Activated CD8-positive, alpha-beta memory T cell treated with anti-CD3 and anti-CD28 coated beads for 48 hours (primary cell): ENCODE measurements around the gene TUBA1A.
"Not testable (repeated sequence)": the region's sequence is repeated elsewhere in the genome, so short reads cannot be mapped to it uniquely, and the experiment has no call there.

Experiments used
- DNase-seq, 3 experiments: peaks; one replicate each; pipeline ENCODE4 v3.0.0-alpha.2; 2020; ENCODE audit warnings: low read depth in 2 of 3, low spot score in 2 of 3

Gene TUBA1A

DNA sequence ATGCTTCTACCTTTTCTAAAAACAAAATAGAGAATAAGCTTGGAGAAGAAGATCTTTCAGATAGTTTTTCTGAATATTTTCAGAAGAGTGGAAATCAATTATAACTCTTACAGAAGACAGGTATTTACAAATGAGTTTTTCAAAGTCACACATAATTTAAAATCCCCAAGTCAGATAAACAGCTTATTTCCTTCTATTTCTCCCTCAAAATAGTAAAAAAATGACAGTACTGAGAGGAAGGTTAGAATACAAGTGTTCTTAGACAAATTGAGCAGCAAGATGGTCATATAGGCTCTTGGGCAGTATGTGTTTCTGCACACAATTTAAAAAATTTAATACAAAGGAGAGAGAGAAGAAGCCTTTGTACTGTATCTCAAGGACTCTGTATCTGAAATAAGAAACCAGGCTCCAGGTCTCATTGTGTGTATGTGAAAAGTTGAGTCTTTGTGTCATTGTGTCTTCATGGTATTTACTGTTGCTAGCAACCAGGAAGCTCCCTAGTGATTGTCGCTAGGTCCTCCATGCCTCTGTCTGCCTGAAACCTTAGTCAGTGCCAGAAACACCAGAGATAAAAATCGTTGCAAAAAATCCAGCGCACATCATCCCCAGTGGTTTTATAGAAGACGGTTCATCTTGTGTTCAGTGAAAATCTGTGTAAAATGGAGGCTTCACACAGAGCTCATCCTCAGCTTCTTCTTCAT, 12.9 kb upstream of the TUBA1A start:
- no peak for DNase-seq

DNA sequence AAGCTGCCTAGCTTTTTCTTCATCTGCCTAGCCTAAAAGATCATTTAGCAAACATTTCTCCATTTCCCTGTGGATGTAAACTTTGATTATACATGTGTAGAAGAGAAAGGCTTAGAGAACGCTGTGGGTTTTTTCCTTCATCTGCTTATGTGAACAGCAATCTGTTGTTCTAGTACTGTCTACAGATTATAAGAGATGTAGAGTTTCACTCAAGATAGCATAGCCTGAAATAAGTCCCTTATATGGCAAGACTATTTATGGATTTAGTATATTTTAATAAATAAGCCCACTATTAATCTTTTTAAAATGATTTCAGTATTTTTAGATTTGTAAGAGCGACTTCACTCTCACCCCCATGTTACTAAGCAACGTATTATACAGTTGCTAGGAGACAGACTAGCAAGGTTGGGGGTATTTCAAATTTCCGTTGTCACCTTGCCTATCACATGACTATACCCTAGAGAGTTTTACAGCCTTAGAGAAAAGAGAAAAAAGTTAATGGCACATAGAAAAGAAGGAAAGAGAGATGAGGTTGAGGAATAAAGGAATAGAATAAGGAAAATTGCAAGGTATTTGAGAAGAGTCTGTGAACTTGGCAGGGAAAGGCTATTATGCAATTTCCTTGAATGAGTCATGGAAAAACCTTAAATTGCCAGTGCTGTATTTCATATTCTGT, 12.2 kb upstream of the TUBA1A start:
- DNase-seq, result no peak

DNA sequence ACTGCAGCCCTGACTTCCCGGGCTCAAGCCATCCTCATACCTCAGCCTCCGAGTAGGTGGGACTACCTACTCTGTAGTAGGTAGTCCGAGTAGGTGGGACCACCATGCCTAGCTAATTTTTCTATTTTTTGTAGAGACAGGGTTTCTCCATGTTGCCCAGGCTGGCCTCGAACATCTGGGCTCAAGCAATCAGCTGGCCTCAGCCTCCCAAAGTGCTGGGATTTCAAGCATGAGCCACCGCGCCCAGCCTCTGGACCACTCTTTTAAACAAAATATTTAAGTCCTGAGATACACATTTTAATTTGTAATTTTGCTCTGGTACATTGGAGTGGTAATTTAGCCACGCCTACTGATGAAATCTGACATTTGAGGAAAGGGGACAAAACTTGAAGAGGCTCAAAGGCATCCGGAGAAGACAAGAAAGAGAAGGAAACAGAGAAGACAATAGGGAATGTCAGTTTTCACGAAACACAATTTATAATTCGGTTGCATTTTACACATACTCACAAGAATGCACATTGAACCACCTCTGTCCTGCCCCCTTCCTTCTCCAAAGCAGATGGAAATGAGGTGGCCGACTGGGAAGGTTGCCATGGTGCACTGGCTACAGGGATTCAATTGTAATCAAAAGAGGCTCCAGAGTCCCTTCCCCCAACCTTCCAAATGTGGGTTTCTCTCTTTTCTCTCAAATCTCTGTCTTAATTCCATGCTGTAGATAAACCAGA, 9.7 kb upstream of the TUBA1A start:
- no peak for DNase-seq

DNA sequence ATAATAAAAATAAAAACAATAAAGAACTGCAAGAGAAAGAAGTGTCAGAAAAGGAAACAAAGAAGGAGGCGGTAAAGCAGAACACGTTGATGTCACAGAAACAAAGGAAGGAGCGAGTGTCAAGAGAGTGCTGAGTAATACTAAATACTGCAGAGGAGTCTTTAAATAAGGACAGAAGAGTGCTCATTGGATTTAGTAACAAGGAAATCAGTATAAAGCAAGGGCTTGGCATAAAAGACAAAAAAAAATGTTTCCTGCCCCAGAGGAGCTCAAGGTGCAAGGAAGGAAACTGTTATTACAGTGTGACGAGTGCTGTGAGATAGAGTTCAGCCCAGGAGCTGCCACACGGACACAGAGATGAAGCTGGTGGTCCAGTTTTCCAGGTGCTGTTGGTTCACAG, 8.4 kb upstream of the TUBA1A start:
- no peak for DNase-seq

DNA sequence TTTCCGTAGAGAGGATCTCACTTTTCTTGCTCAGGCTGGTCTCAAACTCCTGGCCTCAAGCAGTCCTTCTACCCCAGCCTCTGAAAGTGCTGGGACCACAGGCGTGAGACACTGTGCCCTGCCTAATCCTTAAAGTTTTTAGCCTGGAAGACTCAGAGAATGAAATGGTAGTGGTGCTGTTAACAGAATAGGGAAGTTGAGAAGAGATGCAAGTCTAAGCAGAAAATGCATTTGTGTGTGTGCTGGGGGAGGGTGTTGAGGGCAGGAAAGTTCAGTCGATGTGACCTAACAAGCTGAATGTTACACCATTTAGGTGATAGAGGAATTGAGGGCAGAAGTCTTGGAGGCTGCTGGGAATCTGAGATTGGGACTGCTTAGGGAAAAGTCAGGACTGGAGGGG, 6.9 kb upstream of the TUBA1A start:
- no peak for DNase-seq

DNA sequence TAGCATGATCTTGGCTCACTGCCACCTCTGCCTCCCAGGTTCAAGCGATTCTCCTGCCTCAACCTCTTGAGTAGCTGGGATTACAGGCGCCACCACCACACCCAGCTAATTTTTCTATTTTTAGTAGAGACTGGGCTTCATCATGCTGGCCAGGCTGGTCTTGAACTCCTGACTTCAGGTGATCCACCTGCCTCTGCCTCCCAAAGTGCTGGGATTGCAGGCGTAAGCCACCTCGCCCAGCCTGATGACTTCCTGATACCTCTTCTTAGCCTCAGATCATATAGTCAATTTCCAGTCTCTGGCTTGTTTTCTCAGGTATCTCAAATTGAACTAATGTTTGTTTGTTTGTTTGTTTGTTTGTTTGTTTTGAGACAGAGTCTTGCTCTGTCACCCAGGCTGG, 4.9 kb upstream of the TUBA1A start:
- DNase-seq, result not testable (repeated sequence)

DNA sequence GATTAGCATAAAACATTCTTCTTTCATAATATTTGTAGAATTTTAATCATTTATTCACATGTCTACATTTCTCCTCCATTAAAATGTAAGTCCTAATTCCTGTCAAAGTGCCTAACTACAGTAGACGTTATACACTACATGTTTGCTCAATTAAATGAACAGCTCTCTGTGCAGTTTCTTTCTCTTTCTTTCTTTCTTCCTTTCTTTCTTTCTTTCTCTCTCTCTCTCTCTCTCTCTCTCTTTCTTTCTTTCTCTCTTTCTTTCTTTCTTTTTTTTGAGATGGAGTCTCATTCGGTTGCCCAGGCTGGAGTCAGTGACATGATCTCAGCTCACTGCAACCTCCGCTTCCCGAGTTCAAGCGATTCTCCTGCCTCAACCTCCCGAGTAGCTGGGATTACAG, 2.6 kb upstream of the TUBA1A start:
- not testable (repeated sequence) for DNase-seq

DNA sequence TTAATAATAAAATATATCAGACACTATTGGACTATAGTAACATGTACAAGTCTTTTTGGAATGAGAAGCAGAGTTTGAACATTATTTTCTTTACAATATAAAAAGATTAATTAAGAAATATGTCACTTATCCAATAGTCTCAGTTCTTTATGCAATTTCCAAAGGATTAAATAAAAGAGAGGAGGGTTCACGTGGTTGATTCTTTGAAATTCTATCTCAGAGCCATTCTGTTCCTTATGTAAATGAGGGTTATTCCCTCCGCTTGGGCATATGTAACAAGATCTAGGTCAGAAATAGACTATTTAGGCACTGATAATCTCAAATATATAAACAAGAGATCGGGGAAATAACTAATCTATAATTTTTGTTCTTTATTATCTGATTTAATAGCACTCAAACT, 2.1 kb upstream of the TUBA1A start:
- DNase-seq, result no peak

DNA sequence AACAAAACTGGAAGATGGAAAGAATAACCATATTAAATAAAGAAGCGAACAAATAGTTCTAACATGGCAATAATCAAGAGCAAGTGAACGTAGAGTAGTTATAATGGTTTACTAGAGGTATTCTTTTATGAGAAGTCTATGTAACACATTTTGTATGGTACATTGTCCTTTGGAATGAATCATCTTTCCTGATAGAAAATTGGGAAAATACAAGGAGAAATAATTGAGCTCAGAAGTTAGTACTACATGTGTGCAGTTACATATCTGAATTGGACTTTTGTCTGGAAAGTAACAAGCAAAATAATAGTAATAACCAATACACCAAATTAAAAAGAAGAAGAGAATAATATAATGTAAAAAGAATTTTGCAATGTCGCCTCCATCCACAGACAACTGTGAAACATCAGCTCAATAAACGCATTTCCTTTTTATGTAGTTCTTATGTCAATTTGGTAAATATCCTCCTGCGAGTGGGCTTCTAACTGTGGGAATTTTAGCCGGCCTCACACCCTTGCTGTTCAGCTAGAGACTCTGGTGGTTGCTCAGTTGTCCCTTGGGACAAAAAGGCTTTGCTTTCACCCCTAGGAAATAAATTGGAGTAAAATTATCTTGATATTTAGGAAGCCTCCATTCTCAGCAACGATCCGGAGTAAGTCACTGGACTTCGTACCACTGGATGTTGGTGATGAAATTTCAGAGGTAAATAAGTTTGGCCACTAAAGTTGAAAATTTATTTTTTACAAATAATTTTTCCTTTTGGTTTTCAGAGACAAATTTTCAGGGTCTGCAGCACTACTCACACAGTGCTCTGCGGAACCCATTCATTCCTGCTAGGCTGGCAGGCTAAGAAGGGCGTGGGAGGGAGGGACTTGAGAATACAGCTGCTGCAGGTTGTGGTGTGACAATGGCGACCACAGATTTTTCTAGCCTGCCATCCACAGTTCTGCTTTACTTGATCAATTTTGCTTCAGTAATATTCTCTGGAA, 1.1 kb upstream of the TUBA1A start:
- DNase-seq, result no peak

DNA sequence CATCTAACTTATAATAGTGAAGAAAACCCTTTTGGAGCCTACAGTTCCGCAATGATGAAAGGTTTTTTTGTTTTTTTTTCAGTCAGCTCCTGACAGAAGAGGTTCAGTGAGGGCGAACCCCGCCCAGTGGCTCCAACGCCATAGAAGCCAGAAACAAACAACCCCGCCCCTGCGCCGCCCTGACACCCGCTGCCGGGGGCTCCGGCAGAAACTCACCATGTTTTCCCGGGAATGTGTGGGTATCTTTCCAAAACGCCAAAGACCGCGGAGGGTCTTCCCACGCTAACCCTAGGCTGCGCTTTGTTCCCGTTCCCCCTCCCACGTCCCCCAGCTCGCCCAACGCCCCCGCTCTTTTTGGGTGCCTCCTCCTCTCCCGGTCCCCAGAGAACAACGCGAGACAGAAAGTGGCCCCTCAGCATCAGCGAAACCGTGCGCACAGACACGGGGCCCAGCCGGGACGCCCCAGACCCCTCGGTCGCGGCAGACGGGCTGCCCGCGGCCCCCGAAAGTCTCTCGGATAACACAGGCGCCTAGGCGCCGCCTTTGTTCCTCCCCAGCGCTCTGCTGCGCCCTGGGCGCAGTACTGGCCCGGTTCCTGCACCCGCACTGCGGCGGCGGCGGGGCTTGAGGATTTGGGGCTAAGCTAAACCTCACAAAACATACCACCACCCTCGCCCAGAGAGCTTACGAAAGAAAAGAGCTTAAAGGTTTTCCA, 522 bp downstream of the TUBA1A start:
- peak; percentile 41 to 46 (median 45) for DNase-seq

DNA sequence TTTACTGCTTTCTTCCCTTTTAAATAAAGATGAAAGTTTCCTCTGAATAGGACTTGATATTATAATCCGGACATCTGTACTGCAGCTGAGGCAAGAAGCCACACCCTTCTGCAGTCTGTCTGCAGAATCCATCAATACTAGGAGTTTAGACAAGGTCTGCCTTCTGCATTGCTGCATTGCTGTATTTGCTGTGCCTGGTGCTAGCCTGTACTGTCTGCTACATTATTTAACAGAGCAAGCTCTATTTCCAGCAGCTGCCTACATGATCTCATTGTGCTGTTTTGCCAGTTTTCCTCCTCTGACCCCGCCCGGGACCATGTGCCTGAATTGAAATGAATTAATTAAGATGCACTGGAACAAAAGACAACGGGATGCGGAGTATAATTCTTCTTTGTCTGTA, 1.7 kb downstream of the TUBA1A start:
- no peak for DNase-seq

DNA sequence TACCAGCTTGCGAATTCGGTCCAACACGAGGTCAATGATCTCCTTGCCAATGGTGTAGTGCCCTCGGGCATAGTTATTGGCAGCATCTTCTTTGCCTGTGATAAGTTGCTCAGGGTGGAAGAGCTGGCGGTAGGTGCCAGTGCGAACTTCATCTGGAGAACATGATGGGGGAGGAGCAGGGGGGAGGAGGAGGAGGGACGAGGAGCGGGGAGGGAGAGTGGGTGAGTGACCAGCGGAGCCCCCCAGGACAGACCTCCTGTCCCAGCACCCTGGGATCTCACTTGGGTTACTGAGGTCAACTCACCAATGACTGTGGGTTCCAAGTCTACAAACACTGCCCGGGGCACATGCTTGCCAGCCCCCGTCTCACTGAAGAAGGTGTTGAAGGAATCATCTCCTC, 2.6 kb downstream of the TUBA1A start:
- not testable (repeated sequence) for DNase-seq

DNA sequence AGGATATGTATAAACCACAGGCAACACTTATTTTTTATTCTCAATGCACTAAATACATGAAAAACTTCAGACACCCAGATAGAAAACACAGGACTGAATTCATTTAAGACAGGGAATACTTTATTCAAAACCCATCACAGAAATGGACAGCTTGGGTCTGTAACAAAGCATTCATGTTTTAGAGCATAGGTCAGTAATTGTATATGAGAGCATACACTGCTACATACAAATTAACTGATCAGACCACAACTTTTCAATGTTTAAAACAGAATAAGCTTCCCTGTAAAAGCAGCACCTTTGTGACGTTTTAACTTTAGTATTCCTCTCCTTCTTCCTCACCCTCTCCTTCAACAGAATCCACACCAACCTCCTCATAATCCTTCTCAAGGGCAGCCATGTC, 4.2 kb downstream of the TUBA1A start:
- DNase-seq, result not testable (repeated sequence)

DNA sequence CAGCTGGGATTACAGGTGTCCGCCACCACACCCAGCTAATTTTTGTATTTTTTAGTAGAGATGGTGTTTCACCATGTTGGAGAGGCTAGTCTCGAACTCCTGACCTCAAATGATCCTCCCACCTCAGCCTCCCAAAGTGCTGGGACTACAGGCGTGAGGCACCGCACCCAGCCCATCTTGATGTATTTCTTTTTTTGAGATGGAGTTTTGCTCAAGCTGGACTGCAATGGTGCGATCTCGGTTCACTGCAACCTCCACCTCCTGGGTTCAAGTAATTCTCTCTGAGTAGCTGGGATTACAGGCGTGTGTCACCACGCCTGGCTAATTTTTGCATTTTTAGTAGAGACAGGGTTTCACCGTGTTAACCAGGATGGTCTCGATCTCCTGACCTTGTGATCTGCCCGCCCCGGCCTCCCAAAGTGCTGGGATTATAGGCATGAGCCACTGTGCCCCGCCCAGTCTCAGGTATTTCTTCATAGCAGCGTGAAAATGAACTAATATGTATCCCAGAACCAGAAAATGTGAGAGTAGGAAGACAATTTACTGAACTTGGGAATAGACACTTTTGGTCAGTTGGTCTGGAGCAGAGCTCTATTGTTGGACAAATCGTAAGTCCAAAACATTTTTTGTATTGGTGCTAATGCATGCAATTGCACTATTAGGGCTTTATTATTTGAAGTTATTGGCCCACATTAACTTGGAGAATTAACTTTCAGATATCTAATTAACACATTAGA, 5.5 kb downstream of the TUBA1A start:
- not testable (repeated sequence) for DNase-seq

DNA sequence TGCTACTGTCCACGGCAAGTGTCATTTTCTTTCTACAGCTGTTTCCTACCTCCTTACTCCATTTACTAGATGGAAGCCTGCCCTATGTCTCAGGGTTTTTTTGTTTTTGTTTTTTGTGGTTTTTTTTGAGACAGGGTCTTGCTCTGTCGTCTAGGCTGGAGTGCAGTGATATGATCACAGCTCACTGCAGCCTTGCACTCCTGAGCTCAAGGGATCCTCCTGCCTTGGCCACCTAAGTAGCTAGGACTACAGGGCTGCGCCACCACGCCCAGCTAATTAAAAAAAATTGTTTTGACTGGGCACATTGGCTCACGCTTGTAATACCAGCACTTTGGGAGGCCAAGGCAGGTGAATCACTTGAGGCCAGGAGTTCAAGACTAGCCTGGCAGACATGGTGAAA, 14.7 kb downstream of the TUBA1A start:
- no peak for DNase-seq

DNA sequence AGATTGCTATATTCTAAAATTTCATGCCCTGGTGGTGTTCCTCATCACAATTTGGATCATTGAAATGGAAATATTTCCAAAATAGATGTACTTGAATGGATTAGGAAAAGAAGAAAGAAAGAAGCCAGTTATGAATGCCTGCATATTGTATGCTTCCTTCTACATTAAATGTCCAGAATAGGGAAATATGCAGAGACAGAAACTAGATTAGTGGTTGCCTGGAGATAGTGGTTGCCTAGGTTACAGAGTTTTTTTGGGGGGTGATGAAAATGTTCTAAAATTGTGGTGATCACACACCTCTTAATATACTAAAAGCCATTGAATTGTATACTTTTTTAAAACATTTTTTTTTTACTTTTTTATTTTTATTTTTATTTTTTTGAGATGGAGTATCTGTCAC, 18.0 kb downstream of the TUBA1A start:
- no peak for DNase-seq

DNA sequence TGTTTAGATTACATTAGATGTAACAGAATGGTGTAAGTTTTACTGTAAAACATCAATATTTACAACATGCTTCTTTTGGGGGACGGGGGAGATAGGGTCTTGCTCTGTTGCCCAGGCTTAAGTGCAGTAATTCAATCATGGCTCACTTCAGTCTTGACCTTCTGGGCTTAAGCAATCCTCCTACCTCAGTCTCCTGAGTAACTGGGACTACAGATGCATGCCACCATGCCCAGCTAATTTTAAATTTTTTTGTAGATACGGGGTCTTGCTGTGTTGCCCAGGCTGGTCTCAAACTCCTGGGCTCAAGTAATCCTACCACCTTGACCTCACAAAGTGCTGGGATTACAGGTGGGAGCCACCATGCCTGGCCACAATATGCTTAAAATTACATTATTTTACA, 23.8 kb downstream of the TUBA1A start:
- no peak for DNase-seq

DNA sequence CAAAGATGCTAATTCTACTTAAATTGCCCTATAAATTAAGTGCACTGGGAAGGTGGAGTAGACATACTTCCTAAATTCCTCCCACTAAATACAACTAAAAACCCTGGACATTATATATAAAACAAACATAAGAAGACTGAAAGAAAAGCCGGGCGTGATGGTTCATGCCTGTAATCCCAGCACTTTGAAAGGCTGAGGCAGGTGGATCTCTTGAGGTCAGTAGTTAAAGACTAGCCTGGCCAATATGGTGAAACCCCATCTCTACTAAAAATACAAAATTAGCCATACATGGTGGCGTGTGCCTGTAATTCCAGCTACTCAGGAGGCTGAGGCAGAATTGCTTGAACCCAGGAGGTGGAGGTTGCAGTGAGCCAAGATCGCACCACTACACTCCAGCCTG, 27.0 kb downstream of the TUBA1A start:
- not testable (repeated sequence) for DNase-seq

DNA sequence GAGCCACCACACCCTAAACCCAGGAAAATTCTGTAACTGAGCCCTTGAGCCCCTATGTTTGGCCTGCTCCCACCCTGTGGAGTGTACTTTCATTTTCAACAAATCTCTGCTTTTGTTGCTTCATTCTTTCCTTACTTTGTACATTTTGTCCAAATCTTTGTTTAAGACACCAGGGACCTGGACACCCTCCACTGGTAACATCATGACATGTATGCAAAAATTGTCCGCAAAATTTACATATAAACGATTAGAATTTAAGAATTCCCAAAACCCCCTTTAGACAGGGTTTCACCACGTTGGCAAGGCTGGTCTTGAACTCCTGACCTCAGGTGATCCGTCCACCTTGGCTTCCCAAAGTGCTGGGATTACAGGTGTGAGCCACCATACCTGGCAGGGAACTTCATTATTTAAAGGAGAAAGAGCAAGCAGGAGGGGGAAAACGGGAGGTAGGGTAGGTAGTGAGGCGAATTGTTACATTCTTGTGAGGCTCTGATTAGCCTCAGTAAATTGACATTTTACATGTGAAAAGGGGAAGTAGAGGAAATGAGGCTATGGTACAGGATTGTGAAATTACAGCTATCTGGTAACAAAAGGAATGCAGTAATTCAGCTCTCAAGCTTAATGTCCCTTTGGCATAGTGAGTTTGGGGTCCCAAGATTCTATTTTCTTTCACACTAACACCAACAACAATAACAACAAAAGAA, 27.6 kb downstream of the TUBA1A start:
- no peak for DNase-seq
